ENCODE results near the gene GLRX. TPM values are rescaled to one million over a fixed set of nuclear protein-coding genes. Genes with fewer than 3 reads are reported as not detected.

GLRX gene
- polyA plus RNA-seq, 1 of the 3 experiments (the other 2 are of a cell fraction), result 40.0 TPM

DNA sequence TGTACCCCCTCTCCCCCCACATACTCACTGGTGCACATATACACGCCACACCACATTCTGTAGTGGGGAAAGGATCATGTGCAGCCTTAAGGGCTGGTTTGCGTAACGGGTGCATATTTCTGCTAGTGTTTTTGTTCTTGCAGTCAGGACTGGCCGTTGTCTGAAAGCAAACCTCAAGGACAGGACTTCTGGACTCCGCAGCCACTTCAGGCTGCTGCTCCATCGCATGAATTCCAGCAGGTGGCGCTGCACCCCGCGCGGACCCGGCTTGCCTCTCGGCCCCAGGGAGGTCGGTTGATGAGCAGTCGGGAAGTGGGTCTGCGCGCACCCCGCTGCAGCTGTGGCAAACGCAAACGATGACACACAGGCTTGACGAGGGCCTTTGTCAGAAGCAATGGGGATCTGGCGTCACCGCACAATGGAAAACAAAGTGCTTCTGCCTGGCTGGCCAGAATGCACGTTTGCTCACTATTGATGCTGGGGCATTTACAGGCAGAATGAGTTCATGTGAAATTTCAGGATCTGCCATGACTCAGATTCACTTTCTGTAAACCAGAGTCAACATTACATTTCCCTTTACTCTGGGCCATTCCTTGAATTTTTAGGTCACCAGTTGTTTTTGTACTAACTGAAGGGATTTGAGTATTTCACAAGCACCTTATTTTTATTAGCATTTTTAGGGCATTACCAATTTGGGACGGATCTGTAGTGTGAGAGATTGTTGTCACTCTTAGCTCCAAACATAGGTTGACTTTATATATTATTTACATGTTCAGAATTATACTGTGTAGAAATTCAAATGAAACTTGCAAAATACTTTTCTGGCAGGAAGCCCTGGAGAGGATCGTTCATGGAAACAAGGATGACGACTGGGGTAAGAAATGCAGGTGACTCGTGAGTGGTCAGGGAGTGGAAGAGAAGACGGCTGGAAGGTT is 36.4 kb upstream of the GLRX start:
- WGBS (ENCODE audit: low lambda C conversion rate), result 3% methylated on average over 24 of the region's 28 CpGs
- ChIA-PET CTCF (interaction anchor here (0.6 to 15.2 kb wide), 32 partner anchors 9 to 740 kb away, joined by 3 to 170 read pairs (median 4); no protein-coding TSS in a partner anchor), POLR2A (no interaction called here)
- no peaks in the 10 kb centered on the region for H3K79me2 ChIP-seq (ENCODE audit: insufficient read depth)
- no peaks in the 10 kb centered on the region for H3K9me2 ChIP-seq
- H3K9me3 ChIP-seq, result no peaks in the 10 kb centered on the region
- peak overlapping the region; percentile 48 for H2AFZ ChIP-seq (ENCODE audit: low read depth)
- H3K27ac ChIP-seq (ENCODE audit: low read depth in 2 of 2, low read length in 1 of 2), result peak overlapping the region; percentile 71 to 95
- no peaks in the 10 kb centered on the region for H4K20me1 ChIP-seq (ENCODE audit: insufficient read depth)
- H3K4me3 ChIP-seq (ENCODE audit: low read depth in 2 of 2, low read length in 1 of 2), result peak overlapping the region; percentile 36 to 45
- H3K9ac ChIP-seq, result peak overlapping the region; percentile 69
- TF ChIP-seq ELF1 (IDR thresholded peaks at IDR 0.05) (no peak; the same call in 1 of the 2 replicates), SMC3 (IDR thresholded peaks at IDR 0.05; ENCODE audit: low read depth, low read length) (peak; percentile 95), CHD2 (IDR thresholded peaks at IDR 0.05; ENCODE audit: low read length, partially characterized antibody) (peak; percentile 45), GABPA (IDR thresholded peaks at IDR 0.05; ENCODE audit: low read depth) (no peak), TCF12 (IDR thresholded peaks at IDR 0.05) (peak; percentile 81), FOXM1 (IDR thresholded peaks at IDR 0.05; ENCODE audit: low read depth) (no peak), FOXJ3 (CRISPR knock-in tag; IDR thresholded peaks at IDR 0.05) (no peak; the same call in 1 of the 2 replicates), FOSL2 (IDR thresholded peaks at IDR 0.05; ENCODE audit: borderline replicate concordance, low read depth) (peak; percentile 78; the same call in 1 of the 2 replicates), RXRA (IDR thresholded peaks at IDR 0.05; ENCODE audit: borderline replicate concordance, low read depth) (peak; percentile 55; the same call in 1 of the 2 replicates), SIN3A (IDR thresholded peaks at IDR 0.05; ENCODE audit: borderline replicate concordance, low read depth, low read length) (peak; percentile 77; the same call in 1 of the 2 replicates), YY1 (IDR thresholded peaks at IDR 0.05; ENCODE audit: low read depth) (peak; percentile 29; the same call in 1 of the 2 replicates), RFX5 (IDR thresholded peaks at IDR 0.05; ENCODE audit: low read length) (no peak), JUND (IDR thresholded peaks at IDR 0.05) (peak; percentile 55; the same call in 1 of the 2 replicates), NFIC (IDR thresholded peaks at IDR 0.05; ENCODE audit: borderline replicate concordance) (peak; percentile 59; the same call in 1 of the 2 replicates), EP300 (IDR thresholded peaks at IDR 0.05; ENCODE audit: borderline replicate concordance in 1 of 2, low read depth in 1 of 2, low read length in 1 of 2) (peak in 1 of 2 experiments; percentile 80; a peak in 1 of 4 replicates), RAD21 (IDR thresholded peaks at IDR 0.05; ENCODE audit: low read length) (peak; percentile 97), MXI1 (IDR thresholded peaks at IDR 0.05; ENCODE audit: low read depth, low read length) (peak; percentile 44; the same call in 1 of the 2 replicates)
- TF ChIP-seq, protein P1, sequence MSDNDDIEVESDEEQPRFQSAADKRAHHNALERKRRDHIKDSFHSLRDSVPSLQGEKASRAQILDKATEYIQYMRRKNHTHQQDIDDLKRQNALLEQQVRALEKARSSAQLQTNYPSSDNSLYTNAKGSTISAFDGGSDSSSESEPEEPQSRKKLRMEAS (IDR thresholded peaks at IDR 0.05; ENCODE audit: low read depth), result peak; percentile 61
- TF ChIP-seq, protein P2, sequence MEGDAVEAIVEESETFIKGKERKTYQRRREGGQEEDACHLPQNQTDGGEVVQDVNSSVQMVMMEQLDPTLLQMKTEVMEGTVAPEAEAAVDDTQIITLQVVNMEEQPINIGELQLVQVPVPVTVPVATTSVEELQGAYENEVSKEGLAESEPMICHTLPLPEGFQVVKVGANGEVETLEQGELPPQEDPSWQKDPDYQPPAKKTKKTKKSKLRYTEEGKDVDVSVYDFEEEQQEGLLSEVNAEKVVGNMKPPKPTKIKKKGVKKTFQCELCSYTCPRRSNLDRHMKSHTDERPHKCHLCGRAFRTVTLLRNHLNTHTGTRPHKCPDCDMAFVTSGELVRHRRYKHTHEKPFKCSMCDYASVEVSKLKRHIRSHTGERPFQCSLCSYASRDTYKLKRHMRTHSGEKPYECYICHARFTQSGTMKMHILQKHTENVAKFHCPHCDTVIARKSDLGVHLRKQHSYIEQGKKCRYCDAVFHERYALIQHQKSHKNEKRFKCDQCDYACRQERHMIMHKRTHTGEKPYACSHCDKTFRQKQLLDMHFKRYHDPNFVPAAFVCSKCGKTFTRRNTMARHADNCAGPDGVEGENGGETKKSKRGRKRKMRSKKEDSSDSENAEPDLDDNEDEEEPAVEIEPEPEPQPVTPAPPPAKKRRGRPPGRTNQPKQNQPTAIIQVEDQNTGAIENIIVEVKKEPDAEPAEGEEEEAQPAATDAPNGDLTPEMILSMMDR (IDR thresholded peaks at IDR 0.05), result peak; percentile 98
- TF ChIP-seq, protein P3, sequence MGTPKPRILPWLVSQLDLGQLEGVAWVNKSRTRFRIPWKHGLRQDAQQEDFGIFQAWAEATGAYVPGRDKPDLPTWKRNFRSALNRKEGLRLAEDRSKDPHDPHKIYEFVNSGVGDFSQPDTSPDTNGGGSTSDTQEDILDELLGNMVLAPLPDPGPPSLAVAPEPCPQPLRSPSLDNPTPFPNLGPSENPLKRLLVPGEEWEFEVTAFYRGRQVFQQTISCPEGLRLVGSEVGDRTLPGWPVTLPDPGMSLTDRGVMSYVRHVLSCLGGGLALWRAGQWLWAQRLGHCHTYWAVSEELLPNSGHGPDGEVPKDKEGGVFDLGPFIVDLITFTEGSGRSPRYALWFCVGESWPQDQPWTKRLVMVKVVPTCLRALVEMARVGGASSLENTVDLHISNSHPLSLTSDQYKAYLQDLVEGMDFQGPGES (IDR thresholded peaks at IDR 0.05; ENCODE audit: low read depth, low read length), result no peak
- TF ChIP-seq, protein P4, sequence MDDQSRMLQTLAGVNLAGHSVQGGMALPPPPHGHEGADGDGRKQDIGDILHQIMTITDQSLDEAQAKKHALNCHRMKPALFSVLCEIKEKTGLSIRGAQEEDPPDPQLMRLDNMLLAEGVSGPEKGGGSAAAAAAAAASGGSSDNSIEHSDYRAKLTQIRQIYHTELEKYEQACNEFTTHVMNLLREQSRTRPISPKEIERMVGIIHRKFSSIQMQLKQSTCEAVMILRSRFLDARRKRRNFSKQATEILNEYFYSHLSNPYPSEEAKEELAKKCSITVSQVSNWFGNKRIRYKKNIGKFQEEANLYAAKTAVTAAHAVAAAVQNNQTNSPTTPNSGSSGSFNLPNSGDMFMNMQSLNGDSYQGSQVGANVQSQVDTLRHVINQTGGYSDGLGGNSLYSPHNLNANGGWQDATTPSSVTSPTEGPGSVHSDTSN (IDR thresholded peaks at IDR 0.05), result peak; percentile 77
- TF ChIP-seq, protein P5, sequence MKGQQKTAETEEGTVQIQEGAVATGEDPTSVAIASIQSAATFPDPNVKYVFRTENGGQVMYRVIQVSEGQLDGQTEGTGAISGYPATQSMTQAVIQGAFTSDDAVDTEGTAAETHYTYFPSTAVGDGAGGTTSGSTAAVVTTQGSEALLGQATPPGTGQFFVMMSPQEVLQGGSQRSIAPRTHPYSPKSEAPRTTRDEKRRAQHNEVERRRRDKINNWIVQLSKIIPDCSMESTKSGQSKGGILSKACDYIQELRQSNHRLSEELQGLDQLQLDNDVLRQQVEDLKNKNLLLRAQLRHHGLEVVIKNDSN (IDR thresholded peaks at IDR 0.05; ENCODE audit: borderline replicate concordance, low read depth), result no peak
- no peaks in the 10 kb centered on the region for H3K36me3 ChIP-seq (replicated peaks in 1 of 2; ENCODE audit: control insufficient read depth in 1 of 2, insufficient read depth in 2 of 2, low read length in 1 of 2)
- peak; percentile 93 for DNase-seq
- peaks cover 2 to 35% of the 10 kb centered on the region in 2 experiments; a peak in 3 of 4 replicates for H3K4me1 ChIP-seq (ENCODE audit: control insufficient read depth in 1 of 2, insufficient read depth in 2 of 2, low read depth in 1 of 2, low read length in 1 of 2)
- peak overlapping the region; percentile 75 for H3K4me2 ChIP-seq
- H3K27me3 ChIP-seq (ENCODE audit: insufficient read depth), result no peaks in the 10 kb centered on the region
- H3F3A ChIP-seq (replicated peaks; ENCODE audit: insufficient read depth), result peaks cover 49% of the 10 kb centered on the region

All from SK-N-SH (cell line).